Left ventricle myocardium superior (tissue), 1 donor: ENCODE results near the gene SARM1. TPM values are rescaled to one million over a fixed set of nuclear protein-coding genes. Genes with fewer than 3 reads are reported as not detected.

ENCODE experiments used
- microRNA-seq: library from miRNA; unstranded; fragments of <30 nt; microRNA quantifications from one replicate; pipeline ENCODE4 v1.2.0, GENCODE V29; 2020; ENCODE audit warnings: borderline number of aligned reads
- total RNA-seq: library from RNA; stranded (reverse); fragmentation: NEBNext Ultra II Directional; extraction: Animal tissue kit (Norgen Biotek cat#: 25700); gene quantifications from one replicate; pipeline ENCODE4 v1.2.1, GENCODE V29; 2021
- donor health status: DM: no; HTN: yes; CAD: no; lungs with severe emphysema.

The SARM1 gene
- total RNA-seq, 1 donor from 2014 or later: 4.2 TPM

Small RNA genes within 50 kb of the gene (microRNA-seq; reads per million reads assigned to microRNA genes)
- gene MIR4723: not detected

Other genes with a start within 250 kb of the SARM1 start
- 2.4 TPM for gene TMEM97, start 52.5 kb upstream of the SARM1 start, total RNA-seq
- gene IFT20, start 36.2 kb upstream of the SARM1 start, total RNA-seq: 12.5 TPM
- 32.6 TPM for gene TNFAIP1, start 35.9 kb upstream of the SARM1 start, total RNA-seq
- gene POLDIP2, start 14.2 kb upstream of the SARM1 start, total RNA-seq: 157 TPM
- not detected for gene SEBOX, start 6.5 kb upstream of the SARM1 start, total RNA-seq
- gene VTN, start 1.4 kb upstream of the SARM1 start, total RNA-seq: 38.1 TPM
- gene SLC46A1, start 34.5 kb downstream of the SARM1 start, total RNA-seq: 7.9 TPM
- not detected for gene SLC13A2, start 102.0 kb downstream of the SARM1 start, total RNA-seq
- gene FOXN1, start 134.7 kb downstream of the SARM1 start, total RNA-seq: not detected
- 22.2 TPM for gene UNC119, start 180.9 kb downstream of the SARM1 start, total RNA-seq
- 45.0 TPM for gene PIGS, start 199.8 kb downstream of the SARM1 start, total RNA-seq
- gene ALDOC, start 205.2 kb downstream of the SARM1 start, total RNA-seq: 380 TPM
- 1.1 TPM for gene SPAG5, start 227.3 kb downstream of the SARM1 start, total RNA-seq
- gene RSKR, start 242.5 kb downstream of the SARM1 start, total RNA-seq: 4.0 TPM